GM13976 (cell line): Measurements from ENCODE around the gene ITGB3BP.

Experiments used
- DNase-seq: peaks from one replicate; pipeline ENCODE4 v3.0.0; 2012; ENCODE audit warnings: low spot score
- CTCF ChIP-seq: IDR thresholded peaks from 2 replicates; pipeline ENCODE4 v1.5.1; 2012; ENCODE audit warnings: borderline replicate concordance, mild to moderate bottlenecking; ENCODE audit not compliant: insufficient read depth; ENCODE audit errors: extremely low read depth, missing control alignments, control extremely low read depth
- in situ Hi-C: fragments of 300-500 bp; cut with MboI; formaldehyde crosslinking; loops from one replicate; pipeline ENCODE4 v1.12.0; 2022; ENCODE audit warnings: low sequenced_read_pairs, mixed read lengths, inconsistent platforms; ENCODE audit not compliant: unreplicated experiment

ITGB3BP gene

GRCh38 chr1:63516629-63517028 is 6.4 kb downstream of the ITGB3BP start:
- in situ Hi-C loops = no loop called here
- no peak for TF ChIP-seq CTCF
- DNase-seq = no peak

- no peak for DNase-seq
- no peak for TF ChIP-seq CTCF
- in situ Hi-C loops = no loop called here
Measured at GRCh38 chr1:63512584-63512983, 10.4 kb downstream of the ITGB3BP start.

- in situ Hi-C loops = no loop called here
- no peak for TF ChIP-seq CTCF
- DNase-seq = no peak
Measured at GRCh38 chr1:63509718-63510117, 13.3 kb downstream of the ITGB3BP start.

GRCh38 chr1:63506782-63507181 is 16.2 kb downstream of the ITGB3BP start:
- in situ Hi-C loops = no loop called here
- TF ChIP-seq CTCF = no peak
- DNase-seq = no peak

DNA sequence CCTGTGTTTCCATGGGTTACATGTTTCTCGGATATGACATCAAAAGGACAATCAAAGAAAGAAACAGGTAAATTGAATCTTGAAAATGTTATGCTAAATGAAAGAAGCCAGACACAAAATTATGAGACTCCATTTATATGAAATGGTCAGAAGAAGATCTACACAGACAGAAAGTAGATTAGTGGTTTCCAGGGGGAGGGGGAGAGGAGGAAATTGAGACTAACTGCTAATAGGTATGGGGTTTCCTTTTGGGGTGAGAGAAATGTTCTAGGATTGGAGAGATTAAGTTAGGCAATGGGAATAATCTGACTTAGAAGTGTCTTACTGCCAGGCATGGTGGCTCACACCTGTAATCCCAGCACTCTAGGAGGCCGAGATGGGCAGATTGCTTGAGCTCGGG is 21.8 kb downstream of the ITGB3BP start:
- in situ Hi-C loops = no loop called here
- no peak for DNase-seq
- TF ChIP-seq CTCF = no peak

DNA sequence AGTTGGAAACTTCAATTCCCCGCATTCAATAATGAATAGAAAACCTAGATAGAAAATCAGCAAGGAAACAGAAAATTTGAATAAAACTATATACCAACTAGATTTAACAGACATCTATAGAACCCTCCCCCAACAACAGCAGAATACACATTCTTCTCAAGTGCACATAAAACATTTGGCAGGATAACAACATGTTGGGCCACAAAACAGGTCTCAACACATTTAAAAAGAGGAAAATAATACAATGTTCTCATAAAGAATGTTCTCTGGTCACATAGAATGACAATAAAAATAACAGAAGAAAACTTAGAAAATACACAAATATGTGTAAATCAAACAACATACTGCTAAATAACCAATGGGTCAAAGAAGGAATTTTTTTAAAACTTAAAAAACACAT is 24.9 kb downstream of the ITGB3BP start:
- no peak for TF ChIP-seq CTCF
- DNase-seq = no peak
- in situ Hi-C loops = no loop called here

GRCh38 chr1:63497577-63497976 is 25.4 kb downstream of the ITGB3BP start:
- no peak for TF ChIP-seq CTCF
- in situ Hi-C loops = no loop called here
- no peak for DNase-seq
